PC-3 (cell line): ENCODE results near the gene LCORL. TPM values are rescaled to one million over a fixed set of nuclear protein-coding genes. Genes with fewer than 3 reads are reported as not detected.

Experiments used
- ATAC-seq: fragments of 200-7000 bp; cut with Tn5 transposase; 2 replicates; pipeline ENCODE4 v1.9.1; 2020; ENCODE audit warnings: mild to moderate bottlenecking, moderate library complexity
- BruUV-seq: library from RNA; stranded (reverse); fragments of 400-500 nt; replicated peaks from 2 replicates; lab custom pipeline; 2021; lab: Mats Ljungman, UMichigan
- CTCF ChIA-PET: fragments of 300-600 bp; sonication (Branson Sonifier 250); formaldehyde crosslinking; loops from one replicate; lab custom pipeline; 2022; ENCODE audit warnings: antibody characterized with exemption; lab: Charles Lee
- POLR2A ChIA-PET: fragments of 300-600 bp; sonication (Branson Sonifier 250); formaldehyde crosslinking; loops from one replicate; lab custom pipeline; 2022; ENCODE audit warnings: antibody characterized with exemption; ENCODE audit not compliant: unreplicated experiment; lab: Charles Lee
- DNase-seq: peaks from one replicate; pipeline ENCODE4 v3.0.0-alpha.2; 2015
- H2AFZ ChIP-seq: fragments of 300-600 bp; sonication (generic); 2 replicates; pipeline ENCODE4 v1.6.0; 2016; ENCODE audit warnings: antibody characterized with exemption, low read length
- H3F3A ChIP-seq: fragments of 300-600 bp; sonication (generic); one replicate; pipeline ENCODE4 v1.6.0; 2017; ENCODE audit warnings: antibody characterized with exemption, low read length, control low read depth, mild to moderate bottlenecking; ENCODE audit not compliant: unreplicated experiment
- H3K27ac ChIP-seq: fragments of 300-600 bp; sonication (generic); 2 replicates; pipeline ENCODE4 v1.5.1; 2016; ENCODE audit warnings: mild to moderate bottlenecking, low read length
- H3K27me3 ChIP-seq: fragments of 300-600 bp; sonication (generic); 2 replicates; pipeline ENCODE4 v1.6.1; 2016; ENCODE audit warnings: low read length, mixed read lengths
- H3K36me3 ChIP-seq: fragments of 300-600 bp; sonication (generic); 2 replicates; pipeline ENCODE4 v1.6.1; 2016; ENCODE audit warnings: low read depth, mixed run types, low read length, mixed read lengths
- H3K4me1 ChIP-seq: fragments of 300-600 bp; sonication (generic); 2 replicates; pipeline ENCODE4 v1.5.1; 2016; ENCODE audit warnings: low read length; ENCODE audit not compliant: insufficient read depth
- H3K4me2 ChIP-seq: fragments of 300-600 bp; sonication (generic); 2 replicates; pipeline ENCODE4 v1.6.0; 2016; ENCODE audit warnings: low read length
- H3K4me3 ChIP-seq: fragments of 300-600 bp; sonication (generic); 2 replicates; pipeline ENCODE4 v1.5.1; 2016; ENCODE audit warnings: mild to moderate bottlenecking, low read length, mixed read lengths
- H3K79me2 ChIP-seq: fragments of 300-600 bp; sonication (generic); 2 replicates; pipeline ENCODE4 v1.6.1; 2017; ENCODE audit warnings: low read length, mixed read lengths
- H3K9ac ChIP-seq: fragments of 300-600 bp; sonication (generic); 2 replicates; pipeline ENCODE4 v1.6.0; 2016; ENCODE audit warnings: mild to moderate bottlenecking, low read length
- H3K9me2 ChIP-seq: fragments of 300-600 bp; sonication (generic); replicated peaks from 2 replicates; pipeline ENCODE4 v1.6.1; 2016; ENCODE audit warnings: mixed run types, low read length, mixed read lengths
- H3K9me3 ChIP-seq: fragments of 300-600 bp; sonication (generic); 2 replicates; pipeline ENCODE4 v1.6.1; 2016; ENCODE audit warnings: low read length, mixed read lengths
- H4K20me1 ChIP-seq: fragments of 300-600 bp; sonication (generic); 2 replicates; pipeline ENCODE4 v1.6.1; 2016; ENCODE audit warnings: low read length, mixed read lengths
- CTCF ChIP-seq: fragments of 300-600 bp; sonication (generic); conservative IDR thresholded peaks from 2 replicates; pipeline ENCODE4 v1.5.1; 2017; ENCODE audit warnings: antibody characterized with exemption, low read depth, mild to moderate bottlenecking, low read length
- EZH2 ChIP-seq: fragments of 300-600 bp; sonication (generic); IDR thresholded peaks from one replicate; pipeline ENCODE4 v1.6.1; 2017; ENCODE audit warnings: antibody characterized with exemption, mild to moderate bottlenecking, low read length; ENCODE audit not compliant: unreplicated experiment
- EZH2phosphoT487 ChIP-seq: fragments of 300-600 bp; sonication (generic); IDR thresholded peaks from 2 replicates; pipeline ENCODE4 v1.6.1; 2018; ENCODE audit warnings: mild to moderate bottlenecking, antibody characterized with exemption, low read length, borderline replicate concordance
- intact Hi-C: fragments of 100-400 bp; cut with micrococcal nuclease; formaldehyde crosslinking; loops from 2 replicates; pipeline ENCODE4 v1.9.0; 2023
- total RNA-seq: library from RNA; depleted of rRNA; stranded (reverse); fragments of >200 nt; gene quantifications from 2 replicates; pipeline ENCODE4 v1.2.3, GENCODE V29; 2014

Gene LCORL
- total RNA-seq, 1 experiment from 2014 or later = 2.9 TPM

- TF ChIP-seq EZH2 (no peak), EZH2phosphoT487 (no peak), CTCF (no peak)
- BruUV-seq = no TSS peak
- H3K9me2 ChIP-seq = no peaks in the 10 kb centered on the region
- no peak for ATAC-seq
- no peaks in the 10 kb centered on the region for H3F3A ChIP-seq
- no peak overlapping the region for H3K4me2 ChIP-seq
- H3K4me1 ChIP-seq = no peaks in the 10 kb centered on the region
- no peak overlapping the region for H3K4me3 ChIP-seq
- H3K79me2 ChIP-seq = no peaks in the 10 kb centered on the region
- H3K9ac ChIP-seq = no peak overlapping the region
- ChIA-PET CTCF (no interaction called here), POLR2A (no interaction called here)
- no peak overlapping the region for H2AFZ ChIP-seq
- no peaks in the 10 kb centered on the region for H3K27me3 ChIP-seq
- H3K36me3 ChIP-seq = no peaks in the 10 kb centered on the region
- no peak overlapping the region for H3K27ac ChIP-seq
- intact Hi-C loops = no loop called here
- H3K9me3 ChIP-seq = no peaks in the 10 kb centered on the region
- no peaks in the 10 kb centered on the region for H4K20me1 ChIP-seq
- no peak for DNase-seq
Observed at GRCh38 chr4:17884511-17884910, 137.0 kb downstream of the LCORL start.

- no peak overlapping the region for H3K4me3 ChIP-seq
- DNase-seq = no peak
- H3K4me1 ChIP-seq = no peaks in the 10 kb centered on the region
- no peaks in the 10 kb centered on the region for H4K20me1 ChIP-seq
- ChIA-PET CTCF (no interaction called here), POLR2A (no interaction called here)
- intact Hi-C loops = no loop called here
- H3K36me3 ChIP-seq = no peaks in the 10 kb centered on the region
- no peaks in the 10 kb centered on the region for H3F3A ChIP-seq
- no peaks in the 10 kb centered on the region for H3K9me3 ChIP-seq
- no peak for ATAC-seq
- no peak overlapping the region for H2AFZ ChIP-seq
- no peak overlapping the region for H3K4me2 ChIP-seq
- no peaks in the 10 kb centered on the region for H3K79me2 ChIP-seq
- no peak overlapping the region for H3K9ac ChIP-seq
- BruUV-seq = no TSS peak
- H3K27ac ChIP-seq = no peak overlapping the region
- H3K27me3 ChIP-seq = no peaks in the 10 kb centered on the region
- TF ChIP-seq EZH2phosphoT487 = no peak
- no peak for TF ChIP-seq EZH2
- TF ChIP-seq CTCF = no peak
- H3K9me2 ChIP-seq = no peaks in the 10 kb centered on the region
Observed at GRCh38 chr4:17884063-17884462, 137.5 kb downstream of the LCORL start.

- Histone ChIP-seq H3K9ac (no peak overlapping the region), H4K20me1 (no peaks in the 10 kb centered on the region), H2AFZ (no peak overlapping the region), H3K9me3 (no peaks in the 10 kb centered on the region), H3K9me2 (no peaks in the 10 kb centered on the region), H3F3A (no peaks in the 10 kb centered on the region), H3K36me3 (no peaks in the 10 kb centered on the region), H3K4me1 (no peaks in the 10 kb centered on the region), H3K79me2 (no peaks in the 10 kb centered on the region), H3K4me2 (no peak overlapping the region), H3K27me3 (no peaks in the 10 kb centered on the region), H3K27ac (no peak overlapping the region), H3K4me3 (no peak overlapping the region)
- CTCF ChIA-PET = no interaction called here
- TF ChIP-seq EZH2 = no peak
- no peak for TF ChIP-seq EZH2phosphoT487
- no peak for TF ChIP-seq CTCF
- POLR2A ChIA-PET = no interaction called here
- DNase-seq (no peak), ATAC-seq (no peak)
- BruUV-seq = no TSS peak
- intact Hi-C loops = no loop called here
Observed at GRCh38 chr4:17877661-17878060, 143.9 kb downstream of the LCORL start.
